HG03064 (cell line): ENCODE results near the gene MET.
"Not testable (repeated sequence)": the region's sequence is repeated elsewhere in the genome, so short reads cannot be mapped to it uniquely, and the experiment has no call there.

Experiments used
- ATAC-seq: cut with Tn5 transposase; IDR thresholded peaks from one replicate; pipeline ENCODE4 v1.9.1; 2021; ENCODE audit warnings: low read depth; ENCODE audit not compliant: unreplicated experiment

MET gene

GRCh38 chr7:116741625-116742316 lies 69.8 kb downstream of the MET start:
- ATAC-seq = no peak

GRCh38 chr7:116742641-116743040 lies 70.6 kb downstream of the MET start:
- ATAC-seq = no peak

- not testable (repeated sequence) for ATAC-seq
Measured at GRCh38 chr7:116743835-116744234, 71.8 kb downstream of the MET start.

GRCh38 chr7:116746388-116746787 lies 74.4 kb downstream of the MET start:
- ATAC-seq = not testable (repeated sequence)

- ATAC-seq = not testable (repeated sequence)
Measured at GRCh38 chr7:116751070-116751469, 79.1 kb downstream of the MET start.

GRCh38 chr7:116752305-116753074 lies 80.5 kb downstream of the MET start:
- ATAC-seq = no peak

- no peak for ATAC-seq
Measured at GRCh38 chr7:116753130-116753529, 81.1 kb downstream of the MET start.

GRCh38 chr7:116754186-116754585 lies 82.2 kb downstream of the MET start:
- ATAC-seq = no peak

GRCh38 chr7:116757283-116757682 lies 85.3 kb downstream of the MET start:
- ATAC-seq = no peak

GRCh38 chr7:116759642-116760041 lies 87.6 kb downstream of the MET start:
- ATAC-seq = not testable (repeated sequence)

GRCh38 chr7:116762971-116763370 lies 91.0 kb downstream of the MET start:
- ATAC-seq = no peak

- no peak for ATAC-seq
Measured at GRCh38 chr7:116763647-116764046, 91.7 kb downstream of the MET start.

GRCh38 chr7:116766881-116767280 lies 94.9 kb downstream of the MET start:
- no peak for ATAC-seq

GRCh38 chr7:116769546-116769945 lies 97.5 kb downstream of the MET start:
- ATAC-seq = no peak

- ATAC-seq = no peak
Measured at GRCh38 chr7:116770941-116771340, 98.9 kb downstream of the MET start.

- no peak for ATAC-seq
Measured at GRCh38 chr7:116771640-116772039, 99.6 kb downstream of the MET start.

GRCh38 chr7:116772423-116772863 lies 100.4 kb downstream of the MET start:
- ATAC-seq = no peak

- ATAC-seq = no peak
Measured at GRCh38 chr7:116772926-116773749, 101.1 kb downstream of the MET start.

- ATAC-seq = no peak
Measured at GRCh38 chr7:116776046-116776445, 104.0 kb downstream of the MET start.

GRCh38 chr7:116776610-116777289 lies 104.8 kb downstream of the MET start:
- peak; percentile 49 for ATAC-seq
